NK-92 treated with Interleukin-12 subunit alpha and Interleukin-12 subunit beta, amount 100 ng/mL, for 24 hours (cell line): ENCODE data around the gene PYHIN1.
"Not testable (repeated sequence)": the region's sequence is repeated elsewhere in the genome, so short reads cannot be mapped to it uniquely, and the experiment has no call there.

Source experiments
- DNase-seq: peaks from one replicate; lab custom pipeline; 2025; lab: John Stamatoyannopoulos, UW

Gene PYHIN1

GRCh38 chr1:158983235-158983634 is 51.9 kb downstream of the PYHIN1 start:
- DNase-seq = no peak

GRCh38 chr1:158984386-158984785 is 53.0 kb downstream of the PYHIN1 start:
- DNase-seq = no peak

- DNase-seq = no peak
Observed at GRCh38 chr1:158989424-158989823, 58.1 kb downstream of the PYHIN1 start.

GRCh38 chr1:158992787-158993312 is 61.5 kb downstream of the PYHIN1 start:
- no peak for DNase-seq

GRCh38 chr1:158996998-158997397 is 65.6 kb downstream of the PYHIN1 start:
- DNase-seq = no peak

- DNase-seq = no peak
Observed at GRCh38 chr1:158998037-158998780, 66.9 kb downstream of the PYHIN1 start.

- no peak for DNase-seq
Observed at GRCh38 chr1:158998781-158999161, 67.4 kb downstream of the PYHIN1 start.

GRCh38 chr1:158999316-159000069 is 68.1 kb downstream of the PYHIN1 start:
- no peak for DNase-seq

- DNase-seq = no peak
Observed at GRCh38 chr1:159000070-159000409, 68.7 kb downstream of the PYHIN1 start.

GRCh38 chr1:159000625-159001024 is 69.3 kb downstream of the PYHIN1 start:
- no peak for DNase-seq

GRCh38 chr1:159005161-159005560 is 73.8 kb downstream of the PYHIN1 start:
- no peak for DNase-seq

- DNase-seq = no peak
Observed at GRCh38 chr1:159005676-159006075, 74.3 kb downstream of the PYHIN1 start.

GRCh38 chr1:159006210-159006807 is 75.0 kb downstream of the PYHIN1 start:
- DNase-seq = not testable (repeated sequence)

GRCh38 chr1:159007726-159008125 is 76.4 kb downstream of the PYHIN1 start:
- no peak for DNase-seq

- DNase-seq = peak; percentile 63
Observed at GRCh38 chr1:159008744-159009188, 77.4 kb downstream of the PYHIN1 start.

GRCh38 chr1:159009287-159009686 is 77.9 kb downstream of the PYHIN1 start:
- DNase-seq = no peak

GRCh38 chr1:159009704-159010361 is 78.5 kb downstream of the PYHIN1 start, which contains the start of gene IFI16:
Gene IFI16 (plus strand): TSS chr1:159009907. CDS start chr1:159014681, 4,774 bp downstream.
- peak; percentile 36 for DNase-seq

- DNase-seq = no peak
Observed at GRCh38 chr1:159010391-159010790, 79.0 kb downstream of the PYHIN1 start.

GRCh38 chr1:159011001-159011400 is 79.6 kb downstream of the PYHIN1 start:
- DNase-seq = not testable (repeated sequence)

- no peak for DNase-seq
Observed at GRCh38 chr1:159011751-159012150, 80.4 kb downstream of the PYHIN1 start.

- peak; percentile 54 for DNase-seq
Observed at GRCh38 chr1:159012495-159012894, 81.1 kb downstream of the PYHIN1 start.

- no peak for DNase-seq
Observed at GRCh38 chr1:159014003-159014571, 82.7 kb downstream of the PYHIN1 start.
